ENCODE data around the gene PPP1R12C.

Gene PPP1R12C

DNA sequence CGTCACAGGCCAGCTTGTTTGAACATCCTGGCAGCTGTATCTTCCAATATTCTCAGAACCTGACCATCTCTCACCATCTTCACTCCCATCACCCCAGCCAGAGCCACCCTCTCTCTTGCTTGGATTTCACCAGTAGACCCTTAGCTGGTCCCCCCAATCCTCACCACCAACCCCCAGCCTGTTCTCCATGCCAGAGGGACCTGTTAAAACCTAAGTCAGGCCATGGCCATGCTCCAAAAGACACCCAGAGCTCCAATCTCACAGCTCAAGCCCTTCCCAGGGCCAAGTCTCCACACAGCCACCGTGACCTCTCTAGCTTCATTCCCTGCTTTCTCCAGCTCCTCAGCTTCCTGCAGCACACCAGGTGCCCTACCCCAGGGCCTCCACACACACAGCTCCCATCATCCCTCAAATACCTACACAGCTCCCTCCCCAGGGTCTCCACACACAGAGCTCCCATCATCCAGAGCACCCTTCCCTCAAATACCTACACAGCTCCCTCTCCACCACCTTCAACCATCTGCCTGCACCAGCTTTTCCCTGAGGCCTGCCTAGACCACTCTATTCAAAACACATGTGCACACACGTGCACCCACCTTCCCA is 28.0 kb downstream of the PPP1R12C start:
- no peak overlapping the region for H3K27ac ChIP-seq
- TF ChIP-seq, protein P1, sequence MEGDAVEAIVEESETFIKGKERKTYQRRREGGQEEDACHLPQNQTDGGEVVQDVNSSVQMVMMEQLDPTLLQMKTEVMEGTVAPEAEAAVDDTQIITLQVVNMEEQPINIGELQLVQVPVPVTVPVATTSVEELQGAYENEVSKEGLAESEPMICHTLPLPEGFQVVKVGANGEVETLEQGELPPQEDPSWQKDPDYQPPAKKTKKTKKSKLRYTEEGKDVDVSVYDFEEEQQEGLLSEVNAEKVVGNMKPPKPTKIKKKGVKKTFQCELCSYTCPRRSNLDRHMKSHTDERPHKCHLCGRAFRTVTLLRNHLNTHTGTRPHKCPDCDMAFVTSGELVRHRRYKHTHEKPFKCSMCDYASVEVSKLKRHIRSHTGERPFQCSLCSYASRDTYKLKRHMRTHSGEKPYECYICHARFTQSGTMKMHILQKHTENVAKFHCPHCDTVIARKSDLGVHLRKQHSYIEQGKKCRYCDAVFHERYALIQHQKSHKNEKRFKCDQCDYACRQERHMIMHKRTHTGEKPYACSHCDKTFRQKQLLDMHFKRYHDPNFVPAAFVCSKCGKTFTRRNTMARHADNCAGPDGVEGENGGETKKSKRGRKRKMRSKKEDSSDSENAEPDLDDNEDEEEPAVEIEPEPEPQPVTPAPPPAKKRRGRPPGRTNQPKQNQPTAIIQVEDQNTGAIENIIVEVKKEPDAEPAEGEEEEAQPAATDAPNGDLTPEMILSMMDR (conservative IDR thresholded peaks at IDR 0.05), result no peak

DNA sequence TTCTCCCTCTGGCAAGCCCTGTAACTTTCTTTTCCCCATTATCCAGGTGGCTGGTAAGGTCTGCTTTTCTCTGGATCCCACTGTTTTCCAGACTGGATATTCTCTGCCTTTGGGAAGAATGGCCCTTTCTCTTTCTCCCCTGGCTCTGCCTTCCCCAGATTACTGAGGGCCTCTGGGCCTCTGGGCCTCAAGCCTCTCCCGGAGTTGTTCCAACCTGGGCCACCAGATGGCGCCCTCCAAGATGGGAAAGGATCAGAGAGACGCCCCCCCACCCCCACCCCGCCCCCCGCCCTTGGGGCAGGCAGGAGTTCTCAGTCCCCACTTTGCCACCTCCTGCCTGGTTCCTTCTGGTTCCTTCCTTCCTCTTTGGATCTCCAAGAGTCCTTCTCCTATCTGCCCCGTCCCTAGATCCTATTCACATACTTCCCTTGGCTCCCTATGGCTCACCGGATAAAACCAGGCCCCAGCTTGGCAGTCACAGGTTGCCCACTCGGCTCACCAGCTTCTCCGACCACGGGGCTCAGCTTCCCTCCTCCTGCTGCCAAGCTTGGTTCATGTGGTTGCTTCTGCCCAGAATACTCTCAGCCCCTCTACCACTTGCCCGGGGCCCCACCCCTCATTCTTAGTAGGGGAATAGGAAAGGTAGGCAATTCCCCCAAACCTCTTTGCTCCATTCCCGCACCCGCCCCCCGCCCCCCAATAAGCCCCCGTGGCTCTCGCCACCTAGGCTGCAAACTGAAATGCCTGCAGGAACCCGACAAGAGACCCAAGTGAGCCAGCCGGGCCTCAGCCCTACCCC is 28.7 kb downstream of the PPP1R12C start:
- TF ChIP-seq, protein P1 (conservative IDR thresholded peaks at IDR 0.05), result peak; percentile 93

DNA sequence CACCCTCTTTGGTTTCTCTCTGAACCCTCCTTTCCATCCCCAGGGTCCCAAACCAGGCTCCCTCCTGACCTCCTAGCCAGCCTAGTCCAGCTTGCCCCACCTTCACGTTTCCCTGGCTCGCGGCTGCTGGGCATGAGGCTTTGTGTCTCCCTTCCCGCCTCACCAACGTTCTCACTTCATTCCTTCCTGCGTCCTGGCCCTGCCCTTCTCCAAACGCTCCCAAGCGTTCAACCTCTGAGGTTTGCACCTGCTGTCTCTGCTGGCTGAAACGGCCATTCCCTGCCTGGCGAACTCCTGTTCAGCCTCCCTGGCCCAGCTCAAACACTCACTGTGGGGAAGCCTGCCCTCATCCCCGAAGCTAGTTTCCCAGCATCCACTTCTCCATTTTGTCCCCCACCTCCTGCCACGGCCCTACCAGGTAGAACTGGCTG is 29.4 kb downstream of the PPP1R12C start:
- TF ChIP-seq, protein P1 (conservative IDR thresholded peaks at IDR 0.05), result no peak
- H3K27ac ChIP-seq, result 0 out of 2 replicates have a peak overlapping the region, but pooled peaks have one; percentile 23

More for the DNA sequence above, 28.7 kb downstream of the PPP1R12C start:
- 0 out of 2 replicates have a peak overlapping the region, but pooled peaks have one; percentile 23 for H3K27ac ChIP-seq

DNA sequence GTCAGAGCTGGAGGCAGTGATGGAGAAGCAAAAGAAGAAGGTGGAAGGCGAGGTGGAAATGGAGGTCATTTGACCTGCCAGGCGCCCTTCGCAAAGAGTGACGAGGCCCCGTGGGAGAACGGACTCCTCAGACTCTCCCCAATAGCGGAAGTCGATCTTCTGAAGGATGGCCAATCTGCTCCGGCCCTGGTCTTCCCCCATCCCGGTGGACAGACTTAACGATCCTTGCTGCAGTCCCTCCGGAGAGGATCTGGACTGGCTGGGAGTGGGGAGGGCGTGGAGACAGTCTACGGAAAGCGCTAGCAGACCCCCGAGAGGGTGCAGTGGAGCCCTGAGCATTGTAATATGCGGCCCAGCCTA is 29.9 kb downstream of the PPP1R12C start:
- TF ChIP-seq, protein P1 (conservative IDR thresholded peaks at IDR 0.05), result no peak
- H3K27ac ChIP-seq, result no peak overlapping the region

DNA sequence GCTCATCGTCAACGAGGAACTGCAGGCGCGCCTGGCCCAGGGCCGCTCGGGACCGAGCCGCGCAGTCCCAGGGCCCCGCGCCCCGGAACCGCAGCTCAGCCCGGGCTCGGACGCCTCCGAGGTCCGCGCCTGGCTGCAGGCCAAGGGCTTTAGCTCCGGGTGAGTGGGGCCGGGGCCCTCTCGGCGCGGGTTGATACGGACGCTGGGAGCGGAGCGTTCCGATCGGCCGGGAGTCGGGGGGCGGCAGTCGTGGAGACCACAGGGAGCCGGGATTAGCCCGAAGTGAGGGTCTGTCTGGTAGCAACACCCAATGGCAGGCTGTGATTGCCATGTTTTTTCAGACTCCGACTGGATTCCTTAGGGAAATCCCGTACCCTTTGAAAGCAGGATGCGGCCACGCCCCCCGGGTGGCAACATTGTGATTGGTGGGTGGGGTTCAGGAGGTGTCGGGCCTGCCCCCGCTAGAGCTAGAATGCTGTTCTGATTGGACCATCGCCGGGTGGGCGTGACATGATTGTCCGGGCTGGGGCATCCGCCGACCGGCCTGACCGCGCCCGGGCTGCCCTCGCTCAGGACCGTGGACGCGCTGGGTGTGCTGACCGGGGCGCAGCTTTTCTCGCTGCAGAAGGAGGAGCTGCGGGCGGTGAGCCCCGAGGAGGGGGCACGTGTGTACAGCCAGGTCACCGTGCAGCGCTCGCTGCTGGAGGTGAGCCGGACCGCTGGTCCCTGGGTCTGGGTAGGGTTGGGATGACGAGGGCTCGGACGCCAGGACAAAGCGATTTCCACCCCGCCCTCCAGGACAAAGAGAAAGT is 30.5 kb downstream of the PPP1R12C start:
- TF ChIP-seq, protein P1 (conservative IDR thresholded peaks at IDR 0.05), result no peak
- H3K27ac ChIP-seq, result no peak overlapping the region

DNA sequence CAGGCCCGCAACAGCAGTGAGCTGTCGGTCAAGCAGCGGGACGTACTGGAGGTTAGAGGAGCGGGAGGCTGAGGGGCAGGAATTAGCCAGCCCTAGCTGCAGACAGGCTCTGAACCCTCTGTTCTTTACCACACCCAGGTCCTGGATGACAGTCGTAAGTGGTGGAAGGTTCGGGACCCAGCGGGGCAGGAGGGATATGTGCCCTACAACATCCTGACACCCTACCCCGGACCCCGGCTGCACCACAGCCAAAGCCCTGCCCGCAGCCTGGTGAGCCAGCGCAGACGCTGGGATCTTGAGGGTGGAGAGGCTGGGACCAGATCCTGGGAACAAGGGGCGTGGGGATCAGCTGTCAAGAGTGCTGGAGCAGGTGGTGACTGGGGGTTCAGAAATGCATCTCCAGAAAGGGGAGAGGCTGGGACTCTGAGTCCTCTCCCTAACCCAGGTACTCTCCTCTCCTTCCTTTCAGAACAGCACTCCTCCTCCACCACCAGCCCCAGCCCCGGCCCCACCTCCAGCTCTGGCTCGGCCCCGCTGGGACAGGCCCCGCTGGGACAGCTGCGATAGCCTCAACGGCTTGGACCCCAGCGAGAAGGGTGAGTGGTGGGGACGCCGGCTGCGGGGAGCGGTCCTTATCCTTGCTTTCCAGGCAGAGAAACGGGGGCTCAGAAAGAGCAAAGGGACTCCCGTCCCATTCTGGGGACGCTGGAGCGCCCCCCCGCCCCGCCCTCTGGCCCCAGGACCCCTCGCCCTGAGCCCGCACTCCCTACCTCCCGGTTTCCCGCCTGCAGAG is 31.3 kb downstream of the PPP1R12C start:
- TF ChIP-seq, protein P1 (conservative IDR thresholded peaks at IDR 0.05), result no peak

More for the DNA sequence above, 31.3 kb downstream of the PPP1R12C start:
- H3K27ac ChIP-seq, result no peak overlapping the region

Measured in VCaP (cell line).